IPS-18c (cell line): ENCODE measurements around the gene AFAP1.

ENCODE experiments used
- H3K4me3 ChIP-seq: 2 replicates; pipeline ENCODE4 v1.7.0; 2013; ENCODE audit warnings: low read depth, mild to moderate bottlenecking, low read length, moderate library complexity; ENCODE audit not compliant: insufficient read depth
- H3K9me3 ChIP-seq: one replicate; pipeline ENCODE4 v1.6.1; 2013; ENCODE audit warnings: mild to moderate bottlenecking, low read length, moderate library complexity; ENCODE audit not compliant: control insufficient read depth, insufficient read depth

Gene AFAP1

DNA sequence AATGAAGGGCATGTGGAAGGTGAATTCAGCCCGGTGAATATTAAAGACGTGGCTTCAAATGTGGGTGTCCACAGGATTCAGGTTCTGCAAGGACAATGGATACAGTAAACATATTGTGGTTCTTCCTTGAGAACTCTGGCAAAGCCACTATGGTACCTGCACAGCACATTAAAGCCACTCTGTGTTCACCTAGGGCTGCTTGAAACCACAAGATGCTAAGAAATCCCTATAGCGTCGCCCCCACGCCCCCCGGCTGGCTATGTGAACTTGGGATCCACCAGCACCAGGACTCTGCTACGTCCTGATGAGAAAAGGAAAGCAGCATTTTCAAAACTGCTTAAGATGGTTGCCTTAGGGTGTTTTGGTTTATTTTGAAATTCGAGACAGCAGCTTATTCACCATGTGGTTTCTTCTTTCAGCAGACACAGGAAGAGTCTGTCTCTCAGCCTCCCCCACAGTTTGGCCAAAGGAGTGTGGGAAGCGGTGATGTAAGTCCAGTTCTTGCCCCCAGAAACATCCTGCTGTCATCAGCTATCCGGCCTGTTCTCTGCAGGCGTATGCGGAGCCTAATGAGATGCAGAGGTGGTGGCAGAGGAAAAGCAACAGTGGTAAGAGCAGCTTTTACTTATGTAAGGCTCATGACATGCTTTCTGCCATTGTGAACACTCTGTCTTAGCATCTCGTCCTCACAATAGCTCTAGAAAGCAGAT lies 111.5 kb downstream of the AFAP1 start:
- Histone ChIP-seq H3K4me3 (no peak overlapping the region), H3K9me3 (no peaks in the 10 kb centered on the region)

DNA sequence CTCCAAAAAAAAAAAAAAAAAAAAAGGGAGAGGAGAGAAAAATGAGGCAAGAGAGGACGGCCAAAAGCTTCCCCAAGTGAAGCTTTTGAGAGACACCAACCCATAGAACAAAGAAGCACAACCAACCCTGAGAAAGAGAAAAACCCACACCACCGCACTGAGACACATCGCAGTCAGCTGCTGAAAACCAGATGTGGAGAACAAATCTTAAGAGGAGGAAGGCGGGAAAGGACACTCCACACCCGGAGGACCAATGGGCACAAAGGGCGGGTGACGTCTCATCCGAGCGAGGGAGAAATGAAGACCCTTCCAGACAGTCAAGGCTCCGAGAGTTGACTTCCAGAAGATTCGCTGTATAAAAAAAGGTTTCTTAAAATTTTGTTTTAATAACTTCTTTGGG lies 112.1 kb downstream of the AFAP1 start:
- Histone ChIP-seq H3K9me3 (no peaks in the 10 kb centered on the region), H3K4me3 (no peak overlapping the region)

- Histone ChIP-seq H3K9me3 (no peaks in the 10 kb centered on the region), H3K4me3 (no peak overlapping the region)
Observed at GRCh38 chr4:7826909-7827306, 112.8 kb downstream of the AFAP1 start.

DNA sequence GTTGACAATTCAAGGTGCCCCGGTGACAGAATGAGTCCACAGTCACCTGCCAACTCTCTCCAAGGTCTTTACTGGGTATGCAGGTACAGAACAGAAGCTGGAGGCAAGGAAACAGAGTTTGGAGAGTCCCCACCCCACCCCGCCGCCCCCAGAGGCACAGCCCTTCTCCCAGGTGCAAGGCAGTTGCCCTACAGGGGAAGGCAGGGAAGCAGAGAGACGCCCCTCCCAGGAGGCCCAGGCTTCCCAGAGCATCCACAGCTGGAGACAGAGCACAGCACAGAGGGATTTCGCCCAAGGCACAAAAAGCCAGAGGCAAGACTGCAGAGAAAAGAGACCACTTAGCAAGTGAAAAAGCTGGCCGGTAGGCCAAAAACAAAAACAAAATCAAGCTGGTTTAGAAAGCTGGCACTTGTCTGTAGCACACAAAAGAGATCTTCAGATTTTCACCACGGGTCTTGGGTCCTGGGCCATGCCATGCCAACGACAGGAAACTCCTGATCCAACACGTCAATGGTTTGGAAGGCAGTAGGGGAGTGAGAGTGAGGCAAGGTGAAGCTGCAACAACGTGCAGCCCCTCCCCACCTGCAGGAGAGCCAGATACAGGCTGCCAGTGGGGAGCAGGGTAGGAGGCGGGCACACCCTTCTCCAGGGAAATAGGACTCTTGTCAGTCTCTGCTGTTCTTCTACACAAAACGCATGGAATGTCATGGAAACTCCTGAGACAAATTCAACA lies 113.3 kb downstream of the AFAP1 start:
- no peaks in the 10 kb centered on the region for H3K9me3 ChIP-seq
- H3K4me3 ChIP-seq = no peak overlapping the region

GRCh38 chr4:7824218-7824617 lies 115.4 kb downstream of the AFAP1 start:
- Histone ChIP-seq H3K9me3 (no peaks in the 10 kb centered on the region), H3K4me3 (no peak overlapping the region)

GRCh38 chr4:7823416-7823824 lies 116.2 kb downstream of the AFAP1 start:
- Histone ChIP-seq H3K9me3 (no peaks in the 10 kb centered on the region), H3K4me3 (no peak overlapping the region)

- no peaks in the 10 kb centered on the region for H3K9me3 ChIP-seq
- H3K4me3 ChIP-seq = no peak overlapping the region
Observed at GRCh38 chr4:7822877-7823276, 116.8 kb downstream of the AFAP1 start.

- Histone ChIP-seq H3K4me3 (no peak overlapping the region), H3K9me3 (no peaks in the 10 kb centered on the region)
Observed at GRCh38 chr4:7822137-7822505, 117.5 kb downstream of the AFAP1 start.

GRCh38 chr4:7821245-7822136 lies 118.2 kb downstream of the AFAP1 start:
- Histone ChIP-seq H3K9me3 (no peaks in the 10 kb centered on the region), H3K4me3 (no peak overlapping the region)

DNA sequence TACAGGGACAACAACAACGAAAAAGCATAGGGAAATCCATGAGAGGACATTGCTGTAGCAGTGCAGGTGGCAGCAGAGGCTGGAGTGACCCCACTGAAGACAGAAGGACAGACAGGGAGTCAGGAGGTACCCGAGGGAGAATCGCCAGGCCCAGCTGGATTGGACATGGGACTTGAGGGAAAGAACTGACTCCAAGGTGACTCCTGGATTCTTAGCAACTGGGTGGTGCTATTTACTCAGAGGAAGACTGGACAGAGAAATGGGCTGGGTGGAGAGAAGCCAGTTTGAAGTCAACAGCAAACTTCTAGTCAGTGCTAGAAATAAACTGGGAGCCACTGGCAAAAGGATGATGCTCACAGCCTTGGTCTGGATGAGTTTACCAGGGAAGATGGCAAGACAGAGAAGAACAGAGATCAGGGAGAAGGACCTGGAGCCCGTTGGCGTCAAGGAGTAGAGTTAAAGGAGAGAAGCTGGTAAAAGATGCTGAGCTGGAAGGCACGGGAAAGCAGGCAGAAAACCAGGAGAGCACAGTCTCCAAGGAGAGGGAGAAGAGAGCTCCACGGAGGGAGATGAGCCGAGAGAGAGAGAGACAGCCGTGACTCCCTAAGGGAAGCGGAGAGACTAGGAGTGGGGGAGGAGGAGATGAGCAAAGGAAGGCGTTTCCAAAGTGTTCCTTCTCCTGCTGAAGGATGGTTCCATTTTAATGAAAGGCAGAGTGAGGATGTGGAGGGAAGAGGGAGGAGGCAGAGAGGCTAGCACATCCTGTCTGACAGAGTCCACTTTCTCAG lies 119.4 kb downstream of the AFAP1 start:
- no peak overlapping the region for H3K4me3 ChIP-seq
- no peaks in the 10 kb centered on the region for H3K9me3 ChIP-seq

DNA sequence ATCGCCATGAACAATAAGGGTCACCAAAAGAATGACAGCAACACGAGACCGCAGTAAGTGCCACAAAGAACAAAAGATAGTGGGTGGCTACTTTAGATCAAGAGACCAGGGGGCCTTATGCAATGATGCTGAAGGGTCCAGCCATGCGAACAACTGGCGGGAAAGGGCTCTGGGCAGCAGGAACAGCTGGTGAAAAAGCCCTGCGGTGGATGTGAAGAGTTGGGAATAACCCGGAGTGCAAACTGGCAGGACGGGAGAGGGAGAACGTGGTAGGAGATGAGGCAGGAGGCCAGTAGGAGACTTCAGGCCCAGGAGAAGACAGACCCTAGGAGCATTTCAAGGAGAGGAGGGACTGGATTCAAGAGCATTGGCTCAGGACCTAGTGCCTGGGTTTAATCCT lies 120.2 kb downstream of the AFAP1 start:
- H3K9me3 ChIP-seq = no peaks in the 10 kb centered on the region

GRCh38 chr4:7818399-7818911 lies 121.2 kb downstream of the AFAP1 start:
- Histone ChIP-seq H3K4me3 (no peak overlapping the region), H3K9me3 (no peaks in the 10 kb centered on the region)

More for the DNA sequence above, 120.2 kb downstream of the AFAP1 start:
- no peak overlapping the region for H3K4me3 ChIP-seq

- no peaks in the 10 kb centered on the region for H3K9me3 ChIP-seq
- no peak overlapping the region for H3K4me3 ChIP-seq
Observed at GRCh38 chr4:7817877-7818398, 121.7 kb downstream of the AFAP1 start.

DNA sequence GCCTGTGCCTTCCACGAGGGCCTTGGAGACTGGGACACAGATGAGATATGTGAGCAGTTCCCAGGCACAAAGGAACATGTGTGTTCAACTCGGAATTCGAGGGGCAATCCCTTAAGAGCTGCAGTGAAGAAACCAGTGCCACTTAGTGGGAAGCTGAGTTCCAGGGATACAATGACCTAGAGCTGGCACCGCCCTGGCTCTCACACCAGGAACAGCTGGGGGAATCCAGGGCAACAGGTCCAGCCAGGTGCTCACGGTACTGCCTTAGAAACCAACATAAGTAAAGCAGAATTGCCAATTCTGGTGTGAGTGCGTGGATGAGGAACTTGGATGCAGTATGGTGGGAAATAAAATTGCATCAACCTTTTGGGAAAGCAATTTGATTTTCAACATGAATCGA lies 122.9 kb downstream of the AFAP1 start:
- H3K9me3 ChIP-seq = no peaks in the 10 kb centered on the region

DNA sequence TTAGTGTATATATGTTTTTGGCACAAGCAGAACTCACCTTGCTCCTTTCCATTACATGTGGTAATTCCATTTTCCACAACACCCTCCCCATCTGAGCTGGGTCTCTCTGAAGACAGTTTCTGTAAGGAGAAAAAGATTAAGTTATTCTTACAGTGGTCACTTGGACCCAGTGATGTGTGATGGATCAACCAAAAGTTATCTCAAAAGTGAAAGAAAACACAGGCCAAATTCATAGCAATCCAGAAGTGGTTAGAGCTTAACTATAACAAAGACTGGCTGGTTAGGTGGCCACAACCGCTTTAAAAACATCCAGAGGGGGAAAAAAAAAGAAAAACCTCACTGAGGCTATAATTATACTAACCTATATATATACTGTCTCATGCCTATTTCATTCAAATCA lies 123.7 kb downstream of the AFAP1 start:
- no peaks in the 10 kb centered on the region for H3K9me3 ChIP-seq
- no peak overlapping the region for H3K4me3 ChIP-seq

More for the DNA sequence above, 122.9 kb downstream of the AFAP1 start:
- H3K4me3 ChIP-seq = no peak overlapping the region

- Histone ChIP-seq H3K4me3 (no peak overlapping the region), H3K9me3 (no peaks in the 10 kb centered on the region)
Observed at GRCh38 chr4:7815562-7815961, 124.1 kb downstream of the AFAP1 start.

DNA sequence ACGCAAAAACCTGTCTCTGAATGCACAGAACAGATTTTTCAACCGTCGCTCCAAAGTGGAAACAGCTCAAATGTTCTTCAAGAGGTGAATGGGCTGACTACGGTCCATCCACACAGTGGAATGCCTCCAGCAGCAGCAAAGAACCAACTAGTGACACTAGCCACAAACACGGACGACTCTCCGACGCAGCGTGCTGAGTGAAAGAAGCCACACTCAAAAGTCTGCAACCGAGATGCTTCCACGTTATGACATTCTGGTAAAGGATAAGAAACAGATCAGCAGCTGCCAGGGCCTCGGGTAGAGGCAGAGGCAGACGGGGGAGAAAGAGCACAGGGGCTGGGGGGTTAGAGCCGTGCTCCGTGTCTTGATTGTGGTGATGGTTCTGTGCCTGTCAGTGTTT lies 125.2 kb downstream of the AFAP1 start:
- no peaks in the 10 kb centered on the region for H3K9me3 ChIP-seq
- no peak overlapping the region for H3K4me3 ChIP-seq
